Kidney (tissue), 14 donors: ENCODE measurements around the gene KBTBD13. TPM values are rescaled to one million over a fixed set of nuclear protein-coding genes. Genes with fewer than 3 reads are reported as not detected.

Experiments used
- DNase-seq, 5 donors: peaks; one replicate each; pipeline ENCODE4 v3.0.0-alpha.2; 2013 to 2020
- FAIRE-seq: peaks from 2 replicates; lab custom pipeline; 2012; peaks lifted over from hg19 to GRCh38; lab: Jason Lieb, UNC
- H3K27ac ChIP-seq, 2 donors: one replicate each; pipeline ENCODE4 v1.7.0; 2013; ENCODE audit warnings: low read depth in 2 of 2, low read length in 2 of 2, inconsistent platforms in 1 of 2
- H3K27me3 ChIP-seq: one replicate; pipeline ENCODE4 v1.7.1; 2013; ENCODE audit warnings: low read length, inconsistent platforms; ENCODE audit not compliant: control insufficient read depth, insufficient read depth
- H3K36me3 ChIP-seq, 3 donors: one replicate each; pipeline versions ENCODE4 v1.7.0 to v1.7.1; 2013; ENCODE audit warnings: low read length in 3 of 3, control low read depth in 1 of 3, inconsistent platforms in 1 of 3; ENCODE audit not compliant: insufficient read depth in 3 of 3, control insufficient read depth in 2 of 3
- H3K4me1 ChIP-seq, 3 donors: one replicate each; pipeline versions ENCODE4 v1.7.0 to v1.7.1; 2013; ENCODE audit warnings: low read length in 3 of 3, inconsistent platforms in 1 of 3, low read depth in 1 of 3; ENCODE audit not compliant: control insufficient read depth in 2 of 3, insufficient read depth in 2 of 3
- H3K4me3 ChIP-seq, 3 donors: one replicate each; pipeline versions ENCODE4 v1.7.0 to v1.8.1; 2013; ENCODE audit warnings: low read length in 3 of 3, control low read depth in 1 of 3, inconsistent platforms in 1 of 3
- H3K9ac ChIP-seq, 3 donors: one replicate each; pipeline versions ENCODE4 v1.7.0 to v1.7.1; 2013; ENCODE audit warnings: low read length in 3 of 3, control low read depth in 1 of 3, inconsistent platforms in 1 of 3
- H3K9me3 ChIP-seq, 3 donors: one replicate each; pipeline versions ENCODE4 v1.7.0 to v1.7.1; 2013; ENCODE audit warnings: low read length in 3 of 3, control low read depth in 1 of 3, inconsistent platforms in 1 of 3; ENCODE audit not compliant: control insufficient read depth in 2 of 3, insufficient read depth in 1 of 3
- intact Hi-C: fragments of 100-400 bp; cut with DNase I; formaldehyde crosslinking; loops from one replicate; pipeline ENCODE4 v1.11.1; 2022
- polyA plus RNA-seq: library from polyadenylated mRNA; stranded (reverse); fragments of 350-450 nt; fragmentation: Illumina TruSeq; extraction: RNeasy Lipid Tissue Mini Kit (QIAGEN cat#74804); gene quantifications from one replicate; pipeline ENCODE4 v1.2.3, GENCODE V29; 2014; ENCODE audit warnings: low read depth, low replicate concordance; ENCODE audit not compliant: insufficient read depth
- total RNA-seq: library from RNA; stranded (reverse); fragmentation: NEBNext Ultra II Directional; extraction: Animal tissue kit (Norgen Biotek cat#: 25700); gene quantifications from one replicate; pipeline ENCODE4 v1.2.1, GENCODE V29; 2021
- TF ChIP-seq, protein P1 (sequence below): IDR thresholded peaks from 3 replicates; pipeline ENCODE4 v1.5.1; 2012; ENCODE audit warnings: mild to moderate bottlenecking, moderate library complexity, borderline replicate concordance; ENCODE audit not compliant: insufficient read depth; ENCODE audit errors: extremely low read depth
- donor health status: control.
- donor health status: control.
- donor health status: control.
- donor health status: control.
- donor health status: control.
- donor health status: DM: yes; HTN: yes; CAD: no.
- donor health status: Normal renal cell carcinoma (clear cell type).

KBTBD13 gene
- total and polyA plus RNA-seq, 2 donors from 2014 or later, result 0.06 TPM; not detected in 1

DNA sequence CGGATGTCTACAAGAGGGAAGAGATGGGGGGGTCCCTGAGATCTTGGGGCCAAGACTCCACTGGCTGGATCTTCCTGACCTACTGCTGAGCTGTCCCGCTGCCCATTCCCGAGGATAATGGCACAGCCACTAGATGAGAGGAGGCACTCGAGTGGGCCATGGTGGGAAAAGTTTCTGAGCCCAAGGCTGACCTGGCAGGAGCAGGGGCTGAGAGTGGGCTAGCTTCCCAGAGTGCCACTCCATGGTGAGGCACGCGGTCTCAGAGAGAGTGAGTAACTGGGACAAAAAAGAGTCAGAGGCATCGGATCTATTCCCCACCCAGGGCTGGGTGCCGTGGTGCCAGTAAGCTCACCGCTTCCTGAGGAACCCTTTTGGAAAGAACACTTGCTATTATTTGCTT is 20.4 kb upstream of the KBTBD13 start:
- FAIRE-seq, result no peak
- Histone ChIP-seq H3K36me3 (no peaks in the 10 kb centered on the region), H3K4me3 (no peak overlapping the region), H3K27ac (no peak overlapping the region), H3K27me3 (no peaks in the 10 kb centered on the region), H3K9me3 (no peaks in the 10 kb centered on the region), H3K4me1 (peaks cover 0 to 12% (median 4%) of the 10 kb centered on the region in 3 donors), H3K9ac (no peak overlapping the region)
- intact Hi-C loops, result no loop called here
- TF ChIP-seq, protein P1, sequence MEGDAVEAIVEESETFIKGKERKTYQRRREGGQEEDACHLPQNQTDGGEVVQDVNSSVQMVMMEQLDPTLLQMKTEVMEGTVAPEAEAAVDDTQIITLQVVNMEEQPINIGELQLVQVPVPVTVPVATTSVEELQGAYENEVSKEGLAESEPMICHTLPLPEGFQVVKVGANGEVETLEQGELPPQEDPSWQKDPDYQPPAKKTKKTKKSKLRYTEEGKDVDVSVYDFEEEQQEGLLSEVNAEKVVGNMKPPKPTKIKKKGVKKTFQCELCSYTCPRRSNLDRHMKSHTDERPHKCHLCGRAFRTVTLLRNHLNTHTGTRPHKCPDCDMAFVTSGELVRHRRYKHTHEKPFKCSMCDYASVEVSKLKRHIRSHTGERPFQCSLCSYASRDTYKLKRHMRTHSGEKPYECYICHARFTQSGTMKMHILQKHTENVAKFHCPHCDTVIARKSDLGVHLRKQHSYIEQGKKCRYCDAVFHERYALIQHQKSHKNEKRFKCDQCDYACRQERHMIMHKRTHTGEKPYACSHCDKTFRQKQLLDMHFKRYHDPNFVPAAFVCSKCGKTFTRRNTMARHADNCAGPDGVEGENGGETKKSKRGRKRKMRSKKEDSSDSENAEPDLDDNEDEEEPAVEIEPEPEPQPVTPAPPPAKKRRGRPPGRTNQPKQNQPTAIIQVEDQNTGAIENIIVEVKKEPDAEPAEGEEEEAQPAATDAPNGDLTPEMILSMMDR, result no peak
- DNase-seq, result no peak

- DNase-seq (peak in 3 of 5 donors; percentile 36 to 82 (median 64)), FAIRE-seq (no peak)
- Histone ChIP-seq H3K9me3 (no peaks in the 10 kb centered on the region), H3K36me3 (no peaks in the 10 kb centered on the region), H3K27ac (peak overlapping the region; percentile 12 to 43), H3K9ac (no peak overlapping the region), H3K27me3 (no peaks in the 10 kb centered on the region), H3K4me3 (no peak overlapping the region), H3K4me1 (peaks cover 0 to 12% (median 4%) of the 10 kb centered on the region in 3 donors)
- TF ChIP-seq, protein P1, result no peak
- intact Hi-C loops, result no loop called here
These were observed 19.5 kb upstream of the KBTBD13 start for GRCh38 chr15:65056868-65057548.

DNA sequence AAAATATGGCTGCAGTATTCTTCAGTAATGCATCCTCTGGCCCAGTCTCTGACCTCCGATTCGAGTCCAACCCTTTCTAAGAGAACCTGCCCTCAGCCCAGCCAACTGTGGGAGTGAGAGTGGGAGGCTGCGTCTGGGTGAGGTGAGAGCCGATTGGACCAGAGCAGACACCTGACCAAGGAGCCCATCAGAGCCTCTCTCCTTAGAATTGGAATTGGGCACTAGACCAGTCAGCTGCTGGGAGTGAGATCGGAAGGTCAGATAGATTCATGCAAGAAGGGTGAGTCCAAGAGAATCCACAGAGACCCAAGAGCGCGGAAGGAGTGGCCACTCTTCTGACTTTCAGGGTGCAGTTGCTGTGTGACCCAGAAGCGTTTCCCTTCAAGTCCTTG is 19.0 kb upstream of the KBTBD13 start:
- intact Hi-C loops, result no loop called here
- no peak overlapping the region for H3K4me3 ChIP-seq
- peaks cover 0 to 12% (median 4%) of the 10 kb centered on the region in 3 donors for H3K4me1 ChIP-seq
- no peaks in the 10 kb centered on the region for H3K36me3 ChIP-seq
- H3K27me3 ChIP-seq, result no peaks in the 10 kb centered on the region
- no peak overlapping the region for H3K9ac ChIP-seq
- FAIRE-seq (no peak), DNase-seq (no peak)
- TF ChIP-seq, protein P1, result no peak
- H3K27ac ChIP-seq, result peak overlapping the region in 1 of 2 donors; percentile 43
- no peaks in the 10 kb centered on the region for H3K9me3 ChIP-seq
